HCT116 (cell line): ENCODE data around the gene PTOV1. TPM values are rescaled to one million over a fixed set of nuclear protein-coding genes. Genes with fewer than 3 reads are reported as not detected.

Experiments
- ATAC-seq: fragments of 200-7000 bp; cut with Tn5 transposase; 2 replicates; pipeline ENCODE4 v1.9.1; 2020; ENCODE audit warnings: mild to moderate bottlenecking, moderate library complexity
- BruUV-seq: library from RNA; stranded (reverse); fragments of 400-500 nt; replicated peaks from 2 replicates; lab custom pipeline; 2021; lab: Mats Ljungman, UMichigan
- CTCF ChIA-PET: fragments of 300-600 bp; sonication (Branson Sonifier 250); formaldehyde crosslinking; loops from one replicate; lab custom pipeline; 2021; ENCODE audit warnings: antibody characterized with exemption; lab: Charles Lee
- POLR2A ChIA-PET: fragments of 300-600, 350-600 bp; sonication (Branson Sonifier 250); formaldehyde crosslinking; loops from one replicate; lab custom pipeline; 2021; ENCODE audit warnings: antibody characterized with exemption; lab: Charles Lee
- RAD21 ChIA-PET, 2 experiments: fragments of 300-600 bp; sonication (Branson Sonifier 250); formaldehyde crosslinking; loops; one replicate each; lab custom pipeline; 2023; ENCODE audit warnings: low total read pairs in 2 of 2; ENCODE audit not compliant: uncharacterized antibody in 2 of 2, unreplicated experiment in 2 of 2, low non-redundant PET in 1 of 2; lab: Charles Lee
- DNase-seq: peaks from one replicate; pipeline ENCODE4 v3.0.0-alpha.2; 2010; ENCODE audit warnings: low read depth, low spot score
- H2AFZ ChIP-seq: fragments of 200-600 bp; shearing (Covaris generic), sonication (generic); 2 replicates; pipeline ENCODE4 v1.6.1; 2017; ENCODE audit warnings: low read depth, mixed run types, mixed read lengths, antibody characterized with exemption, low read length; ENCODE audit not compliant: poor library complexity, severe bottlenecking
- H3K27ac ChIP-seq: 2 replicates; pipeline ENCODE4 v1.5.1; 2012; ENCODE audit warnings: low read depth, low read length
- H3K27me3 ChIP-seq: fragments of 200-600 bp; sonication (generic); 2 replicates; pipeline ENCODE4 v1.6.1; 2016; ENCODE audit warnings: mixed run types, low read length, mixed read lengths; ENCODE audit not compliant: insufficient read depth
- H3K36me3 ChIP-seq, 2 experiments: fragments of 200-500 bp in 1 of 2; fragments of 200-600 bp in 1 of 2; sonication (Bioruptor generic) in 1 of 2; sonication (generic) in 1 of 2; 2 replicates each; pipeline versions ENCODE4 v1.5.1 to v1.6.1; 2014 to 2016; ENCODE audit warnings: low read length in 2 of 2, inconsistent platforms in 1 of 2, mixed read lengths in 1 of 2, mixed run types in 1 of 2; ENCODE audit not compliant: insufficient read depth in 2 of 2, control insufficient read depth in 1 of 2
- H3K4me1 ChIP-seq, 2 experiments: fragments of 200-600 bp in 1 of 2; sonication (generic) in 1 of 2; 2 replicates each; pipeline versions ENCODE4 v1.5.1 to v1.6.1; 2012 to 2017; ENCODE audit warnings: low read length in 2 of 2, inconsistent platforms in 1 of 2, mild to moderate bottlenecking in 1 of 2, mixed read lengths in 1 of 2, mixed run types in 1 of 2, moderate library complexity in 1 of 2; ENCODE audit not compliant: insufficient read depth in 2 of 2, control insufficient read depth in 1 of 2
- H3K4me2 ChIP-seq: fragments of 200-600 bp; sonication (generic); 2 replicates; pipeline ENCODE4 v1.6.1; 2017; ENCODE audit warnings: mixed run types, low read length, mixed read lengths
- H3K4me3 ChIP-seq, 2 experiments: fragments of 200-600 bp in 1 of 2; sonication (generic) in 1 of 2; replicated peaks in 1 of 2; 2 replicates each; pipeline ENCODE4 v1.5.1; 2011 to 2016; ENCODE audit warnings: low read length in 2 of 2, control low read depth in 1 of 2, low read depth in 1 of 2, mild to moderate bottlenecking in 1 of 2, mixed read lengths in 1 of 2, mixed run types in 1 of 2
- H3K79me2 ChIP-seq: fragments of 200-600 bp; sonication (generic); 2 replicates; pipeline ENCODE4 v1.6.1; 2017; ENCODE audit warnings: mild to moderate bottlenecking, mixed run types, low read length, moderate library complexity, mixed read lengths; ENCODE audit not compliant: insufficient read depth
- H3K9ac ChIP-seq: fragments of 200-600 bp; sonication (generic); 2 replicates; pipeline ENCODE4 v1.6.1; 2016; ENCODE audit warnings: low read length, mixed read lengths
- H3K9me2 ChIP-seq: fragments of 200-600 bp; sonication (generic), shearing (Covaris generic); 2 replicates; pipeline ENCODE4 v1.6.1; 2017; ENCODE audit warnings: mixed run types, mild to moderate bottlenecking, moderate library complexity; ENCODE audit not compliant: insufficient read depth
- H3K9me3 ChIP-seq, 2 experiments: fragments of 200-500 bp in 1 of 2; fragments of 200-600 bp in 1 of 2; sonication (Bioruptor generic) in 1 of 2; sonication (generic) in 1 of 2; 2 replicates each; pipeline ENCODE4 v1.6.1; 2014 to 2017; ENCODE audit warnings: low read length in 2 of 2, mixed read lengths in 2 of 2, inconsistent platforms in 1 of 2, low read depth in 1 of 2, mild to moderate bottlenecking in 1 of 2, mixed run types in 1 of 2, moderate library complexity in 1 of 2; ENCODE audit not compliant: control insufficient read depth in 1 of 2, insufficient read depth in 1 of 2
- H4K20me1 ChIP-seq: fragments of 200-600 bp; sonication (generic), shearing (Covaris generic); 2 replicates; pipeline ENCODE4 v1.6.1; 2017; ENCODE audit warnings: mixed run types, mild to moderate bottlenecking, moderate library complexity; ENCODE audit not compliant: insufficient read depth
- CEBPB ChIP-seq: IDR thresholded peaks from 2 replicates; pipeline ENCODE4 v1.6.1; 2012; ENCODE audit warnings: low read depth
- EGR1 ChIP-seq: IDR thresholded peaks from 2 replicates; pipeline ENCODE4 v1.6.1; 2012; ENCODE audit warnings: low read depth
- ELF1 ChIP-seq: IDR thresholded peaks from 2 replicates; pipeline ENCODE4 v1.6.1; 2012; ENCODE audit warnings: low read depth, borderline replicate concordance
- EZH2 ChIP-seq: fragments of 200-600 bp; sonication (generic); IDR thresholded peaks from 2 replicates; pipeline ENCODE4 v1.6.1; 2017; ENCODE audit warnings: antibody characterized with exemption, mixed run types
- EZH2phosphoT487 ChIP-seq: fragments of 200-600 bp; IDR thresholded peaks from 2 replicates; pipeline ENCODE4 v1.6.1; 2018; ENCODE audit warnings: antibody characterized with exemption, borderline replicate concordance
- POLR2AphosphoS5 ChIP-seq: IDR thresholded peaks from 2 replicates; pipeline ENCODE4 v1.6.1; 2011; ENCODE audit warnings: mild to moderate bottlenecking, low read depth, low read length, moderate library complexity
- RAD21 ChIP-seq: IDR thresholded peaks from 2 replicates; pipeline ENCODE4 v1.6.1; 2012; ENCODE audit warnings: low read depth, mild to moderate bottlenecking
- SRF ChIP-seq: IDR thresholded peaks from 2 replicates; pipeline ENCODE4 v1.6.1; 2012; ENCODE audit warnings: low read depth
- ZFX ChIP-seq: fragments of 450-650 bp; IDR thresholded peaks from 2 replicates; pipeline ENCODE4 v1.6.1; 2017
- ZNF274 ChIP-seq: fragments of 200-500 bp; sonication (Bioruptor generic); IDR thresholded peaks from 2 replicates; pipeline ENCODE4 v1.6.1; 2014; ENCODE audit warnings: mild to moderate bottlenecking, low read depth, low read length, inconsistent platforms
- intact Hi-C: fragments of 100-400 bp; cut with micrococcal nuclease; formaldehyde crosslinking; loops from 2 replicates; pipeline ENCODE4 v1.10.0; 2022
- total RNA-seq: library from RNA; stranded (reverse); gene quantifications from one replicate; pipeline ENCODE4 v1.2.1, GENCODE V29; 2021; ENCODE audit not compliant: unreplicated experiment
- TF ChIP-seq, protein P1 (sequence below): IDR thresholded peaks from 2 replicates; pipeline ENCODE4 v1.6.1; 2011; ENCODE audit warnings: mild to moderate bottlenecking, low read length, moderate library complexity; ENCODE audit not compliant: insufficient replicate concordance; ENCODE audit errors: extremely low read depth
- TF ChIP-seq, protein P2 (sequence below): IDR thresholded peaks from 2 replicates; pipeline ENCODE4 v1.6.1; 2012; ENCODE audit warnings: low read depth

Gene PTOV1
- total RNA-seq, 1 experiment from 2014 or later, result 236 TPM

DNA sequence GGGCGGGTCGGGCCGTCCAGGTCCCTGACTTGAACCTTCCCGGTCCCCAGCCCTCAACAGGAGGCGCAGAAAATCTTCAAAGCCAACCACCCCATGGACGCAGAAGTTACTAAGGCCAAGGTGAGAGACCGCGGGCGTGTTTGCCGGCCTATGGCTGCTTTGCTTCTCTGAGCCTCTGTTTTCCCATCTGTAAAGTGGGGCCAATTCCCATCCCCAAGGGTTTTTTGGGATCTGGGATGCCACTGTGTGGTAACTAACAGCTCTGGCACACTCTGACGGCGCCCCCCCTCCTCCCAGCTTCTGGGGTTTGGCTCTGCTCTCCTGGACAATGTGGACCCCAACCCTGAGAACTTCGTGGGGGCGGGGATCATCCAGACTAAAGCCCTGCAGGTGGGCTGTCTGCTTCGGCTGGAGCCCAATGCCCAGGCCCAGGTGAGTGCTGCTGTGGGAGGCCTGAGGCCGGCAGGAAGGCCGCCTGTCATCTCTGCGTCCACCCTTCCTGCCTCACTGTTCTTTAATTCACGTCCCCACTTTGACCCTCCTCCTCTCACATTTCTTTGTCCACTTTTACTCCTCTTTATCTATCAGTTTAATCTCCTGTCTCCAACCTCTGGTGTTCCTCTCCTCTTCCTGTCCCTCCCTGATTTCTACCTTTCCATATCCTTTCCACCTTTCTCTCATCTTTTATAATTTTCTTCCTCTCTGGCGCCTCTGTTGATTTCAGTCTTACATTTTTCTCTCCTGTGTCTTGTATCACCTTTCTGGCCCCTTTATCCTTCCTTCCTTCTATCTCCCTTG, 44.9 kb upstream of the PTOV1 start:
- ATAC-seq, result no peak
- TSS peak; percentile 46 for BruUV-seq
- intact Hi-C loops, result loop anchor here (5.0 kb wide), 1 partner anchor 39 kb away; the partner anchor contains the start of gene AP2A1

More for the DNA sequence above, 44.9 kb upstream of the PTOV1 start:
- Histone ChIP-seq H2AFZ (no peak overlapping the region), H3K79me2 (no peaks in the 10 kb centered on the region), H3K9ac (no peak overlapping the region), H3K27ac (peak overlapping the region; percentile 53), H3K9me3 (no peaks in the 10 kb centered on the region), H3K4me3 (no peak overlapping the region; a peak in 1 of 4 replicates), H3K36me3 (peaks cover 2 to 3% of the 10 kb centered on the region in 2 experiments; a peak in 3 of 4 replicates), H3K4me1 (peaks cover 4 to 34% of the 10 kb centered on the region in 2 experiments; a peak in 3 of 4 replicates), H3K9me2 (no peaks in the 10 kb centered on the region), H3K4me2 (peak overlapping the region; percentile 48), H3K27me3 (no peaks in the 10 kb centered on the region), H4K20me1 (no peaks in the 10 kb centered on the region)
- POLR2A ChIA-PET, result interaction anchor here (1.2 to 1.7 kb wide), 2 partner anchors 45 to 124 kb away, joined by 3 to 9 read pairs; partner anchors contain the start of genes NUP62 and PTOV1
- CTCF ChIA-PET, result interaction anchor here (1.0 to 2.4 kb wide), 4 partner anchors 12 to 124 kb away, joined by 3 to 8 read pairs (median 3); partner anchors contain the start of genes AP2A1 and MED25
- DNase-seq, result no peak
- TF ChIP-seq, protein P1, sequence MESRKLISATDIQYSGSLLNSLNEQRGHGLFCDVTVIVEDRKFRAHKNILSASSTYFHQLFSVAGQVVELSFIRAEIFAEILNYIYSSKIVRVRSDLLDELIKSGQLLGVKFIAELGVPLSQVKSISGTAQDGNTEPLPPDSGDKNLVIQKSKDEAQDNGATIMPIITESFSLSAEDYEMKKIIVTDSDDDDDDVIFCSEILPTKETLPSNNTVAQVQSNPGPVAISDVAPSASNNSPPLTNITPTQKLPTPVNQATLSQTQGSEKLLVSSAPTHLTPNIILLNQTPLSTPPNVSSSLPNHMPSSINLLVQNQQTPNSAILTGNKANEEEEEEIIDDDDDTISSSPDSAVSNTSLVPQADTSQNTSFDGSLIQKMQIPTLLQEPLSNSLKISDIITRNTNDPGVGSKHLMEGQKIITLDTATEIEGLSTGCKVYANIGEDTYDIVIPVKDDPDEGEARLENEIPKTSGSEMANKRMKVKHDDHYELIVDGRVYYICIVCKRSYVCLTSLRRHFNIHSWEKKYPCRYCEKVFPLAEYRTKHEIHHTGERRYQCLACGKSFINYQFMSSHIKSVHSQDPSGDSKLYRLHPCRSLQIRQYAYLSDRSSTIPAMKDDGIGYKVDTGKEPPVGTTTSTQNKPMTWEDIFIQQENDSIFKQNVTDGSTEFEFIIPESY, result no peak
- no peak for TF ChIP-seq POLR2AphosphoS5
- TF ChIP-seq EGR1, result no peak
- no peak for TF ChIP-seq SRF
- no peak for TF ChIP-seq EZH2phosphoT487
- no peak for TF ChIP-seq ZNF274
- TF ChIP-seq ELF1, result no peak
- TF ChIP-seq EZH2, result no peak
- no peak for TF ChIP-seq ZFX
- TF ChIP-seq RAD21, result no peak
- TF ChIP-seq, protein P2, sequence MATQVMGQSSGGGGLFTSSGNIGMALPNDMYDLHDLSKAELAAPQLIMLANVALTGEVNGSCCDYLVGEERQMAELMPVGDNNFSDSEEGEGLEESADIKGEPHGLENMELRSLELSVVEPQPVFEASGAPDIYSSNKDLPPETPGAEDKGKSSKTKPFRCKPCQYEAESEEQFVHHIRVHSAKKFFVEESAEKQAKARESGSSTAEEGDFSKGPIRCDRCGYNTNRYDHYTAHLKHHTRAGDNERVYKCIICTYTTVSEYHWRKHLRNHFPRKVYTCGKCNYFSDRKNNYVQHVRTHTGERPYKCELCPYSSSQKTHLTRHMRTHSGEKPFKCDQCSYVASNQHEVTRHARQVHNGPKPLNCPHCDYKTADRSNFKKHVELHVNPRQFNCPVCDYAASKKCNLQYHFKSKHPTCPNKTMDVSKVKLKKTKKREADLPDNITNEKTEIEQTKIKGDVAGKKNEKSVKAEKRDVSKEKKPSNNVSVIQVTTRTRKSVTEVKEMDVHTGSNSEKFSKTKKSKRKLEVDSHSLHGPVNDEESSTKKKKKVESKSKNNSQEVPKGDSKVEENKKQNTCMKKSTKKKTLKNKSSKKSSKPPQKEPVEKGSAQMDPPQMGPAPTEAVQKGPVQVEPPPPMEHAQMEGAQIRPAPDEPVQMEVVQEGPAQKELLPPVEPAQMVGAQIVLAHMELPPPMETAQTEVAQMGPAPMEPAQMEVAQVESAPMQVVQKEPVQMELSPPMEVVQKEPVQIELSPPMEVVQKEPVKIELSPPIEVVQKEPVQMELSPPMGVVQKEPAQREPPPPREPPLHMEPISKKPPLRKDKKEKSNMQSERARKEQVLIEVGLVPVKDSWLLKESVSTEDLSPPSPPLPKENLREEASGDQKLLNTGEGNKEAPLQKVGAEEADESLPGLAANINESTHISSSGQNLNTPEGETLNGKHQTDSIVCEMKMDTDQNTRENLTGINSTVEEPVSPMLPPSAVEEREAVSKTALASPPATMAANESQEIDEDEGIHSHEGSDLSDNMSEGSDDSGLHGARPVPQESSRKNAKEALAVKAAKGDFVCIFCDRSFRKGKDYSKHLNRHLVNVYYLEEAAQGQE, result no peak
- no peak for TF ChIP-seq CEBPB
- RAD21 ChIA-PET, result no interaction called here
